HepG2 (cell line): Measurements from ENCODE around the gene GNA14. TPM values are rescaled to one million over a fixed set of nuclear protein-coding genes. Genes with fewer than 3 reads are reported as not detected.

ENCODE experiments used
- FOXC1 ChIP-seq: sonication (generic); formaldehyde crosslinking; IDR thresholded peaks from 2 replicates; pipeline ENCODE4 v1.8.0; 2022; ENCODE audit warnings: mild to moderate bottlenecking, missing genetic modification reagents, borderline replicate concordance
- IKZF5 ChIP-seq: IDR thresholded peaks from 2 replicates; pipeline ENCODE4 v1.6.1; 2018; ENCODE audit warnings: missing genetic modification reagents, mild to moderate bottlenecking, missing compliant biosample characterization
- KDM5A ChIP-seq: fragments of 200-600 bp; sonication (generic); IDR thresholded peaks from 2 replicates; pipeline ENCODE4 v1.7.0; 2018; ENCODE audit warnings: antibody characterized with exemption, mild to moderate bottlenecking, low read length, borderline replicate concordance
- ZNF607 ChIP-seq: sonication (generic); formaldehyde crosslinking; IDR thresholded peaks from 2 replicates; pipeline ENCODE4 v1.5.1; 2020; ENCODE audit warnings: missing genetic modification reagents, mild to moderate bottlenecking, borderline replicate concordance
- ZNF687 ChIP-seq: sonication (generic); formaldehyde crosslinking; IDR thresholded peaks from 2 replicates; pipeline ENCODE4 v1.5.1; 2020; ENCODE audit warnings: mild to moderate bottlenecking, missing genetic modification reagents, moderate library complexity
- ZNF777 ChIP-seq: sonication (generic); formaldehyde crosslinking; IDR thresholded peaks from 2 replicates; pipeline ENCODE4 v1.4.0; 2020; ENCODE audit warnings: missing genetic modification reagents
- polyA plus RNA-seq, 8 experiments: library from polyadenylated mRNA; depleted of rRNA in 3 of 8; stranded (reverse) in 7 of 8; unstranded in 1 of 8; fragments of >200 nt; fragmentation: Illumina TruSeq in 4 of 8; extraction: Trizol in 4 of 8; gene quantifications; 2 replicates each; pipeline versions ENCODE4 v1.2.1 to v1.2.3, GENCODE V29; 2011 to 2016; ENCODE audit warnings: low read depth in 4 of 8, missing spikeins in 1 of 8, mixed read lengths in 1 of 8; ENCODE audit not compliant: insufficient read depth in 1 of 8
- total RNA-seq, 5 experiments: library from RNA; depleted of rRNA; stranded (reverse); fragments of >200 nt; fragmentation: Illumina TruSeq; extraction: Trizol; gene quantifications; 2 replicates each; pipeline ENCODE4 v1.2.3, GENCODE V29; 2016; ENCODE audit warnings: low read depth in 1 of 5
- TF ChIP-seq, protein P1 (sequence below): sonication (generic); formaldehyde crosslinking; IDR thresholded peaks from 2 replicates; pipeline ENCODE4 v1.5.0; 2020; ENCODE audit warnings: mild to moderate bottlenecking, missing genetic modification reagents

Gene GNA14
- total and polyA plus RNA-seq, 2 of the 13 experiments (the other 11 are each of a cell fraction or from before 2014, with no cell fraction given): not detected

GRCh38 chr9:77605449-77606220, 42.5 kb downstream of the GNA14 start (continued):
- TF ChIP-seq, protein P1, sequence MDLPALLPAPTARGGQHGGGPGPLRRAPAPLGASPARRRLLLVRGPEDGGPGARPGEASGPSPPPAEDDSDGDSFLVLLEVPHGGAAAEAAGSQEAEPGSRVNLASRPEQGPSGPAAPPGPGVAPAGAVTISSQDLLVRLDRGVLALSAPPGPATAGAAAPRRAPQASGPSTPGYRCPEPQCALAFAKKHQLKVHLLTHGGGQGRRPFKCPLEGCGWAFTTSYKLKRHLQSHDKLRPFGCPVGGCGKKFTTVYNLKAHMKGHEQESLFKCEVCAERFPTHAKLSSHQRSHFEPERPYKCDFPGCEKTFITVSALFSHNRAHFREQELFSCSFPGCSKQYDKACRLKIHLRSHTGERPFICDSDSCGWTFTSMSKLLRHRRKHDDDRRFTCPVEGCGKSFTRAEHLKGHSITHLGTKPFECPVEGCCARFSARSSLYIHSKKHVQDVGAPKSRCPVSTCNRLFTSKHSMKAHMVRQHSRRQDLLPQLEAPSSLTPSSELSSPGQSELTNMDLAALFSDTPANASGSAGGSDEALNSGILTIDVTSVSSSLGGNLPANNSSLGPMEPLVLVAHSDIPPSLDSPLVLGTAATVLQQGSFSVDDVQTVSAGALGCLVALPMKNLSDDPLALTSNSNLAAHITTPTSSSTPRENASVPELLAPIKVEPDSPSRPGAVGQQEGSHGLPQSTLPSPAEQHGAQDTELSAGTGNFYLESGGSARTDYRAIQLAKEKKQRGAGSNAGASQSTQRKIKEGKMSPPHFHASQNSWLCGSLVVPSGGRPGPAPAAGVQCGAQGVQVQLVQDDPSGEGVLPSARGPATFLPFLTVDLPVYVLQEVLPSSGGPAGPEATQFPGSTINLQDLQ (CRISPR knock-in tag): no peak
- TF ChIP-seq ZNF607 (no peak), KDM5A (no peak), IKZF5 (no peak), FOXC1 (CRISPR knock-in tag) (no peak), ZNF777 (no peak), ZNF687 (CRISPR knock-in tag) (no peak)
